GM06990 (cell line): ENCODE measurements around the gene RYR1.

ENCODE experiments used
- DNase-seq: peaks from one replicate; pipeline ENCODE4 v3.0.0-alpha.2; 2011; ENCODE audit not compliant: insufficient read length; ENCODE audit errors: extremely low read depth
- H3K27me3 ChIP-seq: replicated peaks from 2 replicates; pipeline ENCODE4 v1.6.0; 2011; ENCODE audit warnings: low read length; ENCODE audit not compliant: control insufficient read depth, insufficient read depth
- H3K36me3 ChIP-seq: 2 replicates; pipeline ENCODE4 v1.5.1; 2011; ENCODE audit warnings: low read length; ENCODE audit not compliant: control insufficient read depth, insufficient read depth
- H3K4me3 ChIP-seq: replicated peaks from 2 replicates; pipeline ENCODE4 v1.5.1; 2011; ENCODE audit warnings: low read depth, mild to moderate bottlenecking, control low read depth, low read length
- CTCF ChIP-seq: IDR thresholded peaks from 2 replicates; pipeline ENCODE4 v1.5.1; 2011; ENCODE audit warnings: low read length, control low read depth, mild to moderate bottlenecking, inconsistent platforms; ENCODE audit not compliant: insufficient read depth, poor library complexity, severe bottlenecking

The RYR1 gene

GRCh38 chr19:38531515-38531914 is 98.0 kb downstream of the RYR1 start:
- Histone ChIP-seq H3K27me3 (no peaks in the 10 kb centered on the region; the same call in 1 of the 2 replicates), H3K4me3 (no peak overlapping the region), H3K36me3 (no peaks in the 10 kb centered on the region)
- TF ChIP-seq CTCF = no peak
- DNase-seq = no peak

- Histone ChIP-seq H3K36me3 (no peaks in the 10 kb centered on the region), H3K4me3 (no peak overlapping the region), H3K27me3 (no peaks in the 10 kb centered on the region; the same call in 1 of the 2 replicates)
- no peak for TF ChIP-seq CTCF
- no peak for DNase-seq
Measured at GRCh38 chr19:38532939-38533338, 99.4 kb downstream of the RYR1 start.

GRCh38 chr19:38534574-38534973 is 101.1 kb downstream of the RYR1 start:
- no peak for TF ChIP-seq CTCF
- no peak for DNase-seq
- no peaks in the 10 kb centered on the region; the same call in 1 of the 2 replicates for H3K27me3 ChIP-seq
- no peaks in the 10 kb centered on the region for H3K36me3 ChIP-seq
- no peak overlapping the region for H3K4me3 ChIP-seq

- Histone ChIP-seq H3K36me3 (no peaks in the 10 kb centered on the region), H3K27me3 (no peaks in the 10 kb centered on the region; the same call in 1 of the 2 replicates), H3K4me3 (no peak overlapping the region)
- TF ChIP-seq CTCF = no peak
- no peak for DNase-seq
Measured at GRCh38 chr19:38535212-38535611, 101.7 kb downstream of the RYR1 start.

- no peak for TF ChIP-seq CTCF
- Histone ChIP-seq H3K4me3 (no peak overlapping the region), H3K36me3 (no peaks in the 10 kb centered on the region), H3K27me3 (no peaks in the 10 kb centered on the region)
- no peak for DNase-seq
Measured at GRCh38 chr19:38537071-38537936, 103.8 kb downstream of the RYR1 start.
